Measurements from ENCODE around the gene DAAM1.

The DAAM1 gene

GRCh38 chr14:59318908-59319307, 130.4 kb downstream of the DAAM1 start:
- DNase-seq = no peak

GRCh38 chr14:59320361-59320760, 131.9 kb downstream of the DAAM1 start:
- no peak for DNase-seq

- DNase-seq = no peak
These were observed 132.5 kb downstream of the DAAM1 start for GRCh38 chr14:59320763-59321625.

GRCh38 chr14:59321626-59321949, 133.1 kb downstream of the DAAM1 start:
- DNase-seq = no peak

GRCh38 chr14:59325906-59326305, 137.4 kb downstream of the DAAM1 start:
- DNase-seq = no peak

- no peak for DNase-seq
These were observed 140.0 kb downstream of the DAAM1 start for GRCh38 chr14:59328454-59328853.

GRCh38 chr14:59330455-59330854, 142.0 kb downstream of the DAAM1 start:
- DNase-seq = no peak

- no peak for DNase-seq
These were observed 142.8 kb downstream of the DAAM1 start for GRCh38 chr14:59331217-59331616.

GRCh38 chr14:59332727-59333126, 144.3 kb downstream of the DAAM1 start:
- DNase-seq = no peak

- no peak for DNase-seq
These were observed 144.8 kb downstream of the DAAM1 start for GRCh38 chr14:59333235-59333634.

GRCh38 chr14:59333668-59334067, 145.2 kb downstream of the DAAM1 start:
- DNase-seq = no peak

- no peak for DNase-seq
These were observed 145.8 kb downstream of the DAAM1 start for GRCh38 chr14:59334253-59334652.

- no peak for DNase-seq
These were observed 147.6 kb downstream of the DAAM1 start for GRCh38 chr14:59336098-59336497.

GRCh38 chr14:59336706-59337105, 148.2 kb downstream of the DAAM1 start:
- DNase-seq = no peak

GRCh38 chr14:59337141-59337611, 148.7 kb downstream of the DAAM1 start:
- no peak for DNase-seq

- no peak for DNase-seq
These were observed 150.3 kb downstream of the DAAM1 start for GRCh38 chr14:59338761-59339160.

- DNase-seq = no peak
These were observed 151.3 kb downstream of the DAAM1 start for GRCh38 chr14:59339524-59340330.

GRCh38 chr14:59341858-59342477, 153.5 kb downstream of the DAAM1 start:
- no peak for DNase-seq

- no peak for DNase-seq
These were observed 154.3 kb downstream of the DAAM1 start for GRCh38 chr14:59342516-59343484.

- no peak for DNase-seq
These were observed 155.1 kb downstream of the DAAM1 start for GRCh38 chr14:59343585-59343984.

GRCh38 chr14:59344016-59344415, 155.5 kb downstream of the DAAM1 start:
- DNase-seq = no peak

GRCh38 chr14:59344691-59345455, 156.4 kb downstream of the DAAM1 start:
- no peak for DNase-seq
